HG03097 (cell line): ENCODE results near the gene GALP.
"Not testable (repeated sequence)": the region's sequence is repeated elsewhere in the genome, so short reads cannot be mapped to it uniquely, and the experiment has no call there.

Experiments used
- ATAC-seq: cut with Tn5 transposase; IDR thresholded peaks from one replicate; pipeline ENCODE4 v1.9.1; 2021; ENCODE audit not compliant: unreplicated experiment, low FRiP score

GALP gene

DNA sequence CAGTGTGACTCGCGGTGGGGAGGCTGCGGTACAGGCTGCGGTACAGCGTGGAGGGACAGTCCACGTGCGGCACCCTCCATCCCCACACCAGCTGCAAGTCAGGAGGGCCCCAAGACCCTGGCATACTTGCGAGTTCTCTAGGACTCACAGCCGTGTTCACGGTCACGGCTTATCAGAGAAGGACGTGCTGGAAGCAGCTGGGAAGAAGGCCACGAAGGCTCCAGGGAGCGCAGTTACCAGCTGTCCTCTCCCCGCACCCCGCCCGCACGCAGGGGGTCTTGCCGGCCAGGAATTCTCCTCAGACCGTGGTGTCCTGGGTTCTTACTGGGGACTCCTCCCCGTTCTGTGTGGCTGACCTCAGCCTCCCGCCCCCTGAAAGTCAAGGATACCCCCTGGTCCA lies 28.5 kb upstream of the GALP start:
- no peak for ATAC-seq

DNA sequence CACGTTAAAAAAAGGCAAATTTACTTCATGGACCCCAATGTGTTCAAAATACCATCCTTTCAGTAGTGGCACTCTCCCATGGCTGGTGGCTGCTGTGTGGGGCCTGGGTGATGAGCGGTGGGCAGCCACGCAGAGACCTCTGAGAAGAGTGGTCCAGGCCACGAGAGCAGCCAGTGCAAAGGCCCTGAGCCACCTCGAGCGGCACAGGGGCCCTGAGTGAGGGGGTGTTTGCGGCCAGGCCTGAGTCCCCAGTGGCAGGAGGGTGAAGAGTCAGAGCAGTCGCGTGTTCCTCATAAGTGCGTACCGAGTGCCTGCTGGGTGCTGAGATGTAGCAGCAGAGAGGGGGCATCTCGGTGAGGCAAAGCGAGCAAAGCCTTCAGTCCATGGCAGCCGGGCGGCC lies 27.7 kb upstream of the GALP start:
- no peak for ATAC-seq

DNA sequence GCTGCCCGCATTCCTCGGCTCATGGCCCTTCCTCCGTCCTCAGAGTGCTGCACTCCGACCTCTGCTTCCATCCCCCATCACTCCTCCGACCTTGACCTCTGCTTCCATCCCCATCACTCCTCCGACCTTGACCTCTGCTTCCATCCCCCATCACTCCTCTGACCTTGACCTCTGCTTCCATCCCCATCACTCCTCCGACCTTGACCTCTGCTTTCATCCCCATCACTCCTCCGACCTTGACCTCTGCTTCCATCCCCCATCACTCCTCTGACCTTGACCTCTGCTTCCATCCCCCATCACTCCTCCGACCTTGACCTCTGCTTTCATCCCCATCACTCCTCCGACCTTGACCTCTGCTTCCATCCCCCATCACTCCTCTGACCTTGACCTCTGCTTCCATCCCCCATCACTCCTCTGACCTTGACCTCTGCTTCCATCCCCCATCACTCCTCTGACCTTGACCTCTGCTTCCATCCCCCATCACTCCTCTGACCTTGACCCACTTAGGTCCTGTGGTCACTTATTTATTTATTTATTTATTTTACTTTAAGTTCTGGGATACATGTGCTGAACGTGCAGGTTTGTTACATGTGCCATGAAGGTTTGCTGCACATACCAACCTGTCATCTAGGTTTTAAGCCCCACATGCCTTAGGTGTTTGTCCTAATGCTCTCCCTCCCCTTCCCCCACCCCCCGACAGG lies 26.7 kb upstream of the GALP start:
- not testable (repeated sequence) for ATAC-seq

DNA sequence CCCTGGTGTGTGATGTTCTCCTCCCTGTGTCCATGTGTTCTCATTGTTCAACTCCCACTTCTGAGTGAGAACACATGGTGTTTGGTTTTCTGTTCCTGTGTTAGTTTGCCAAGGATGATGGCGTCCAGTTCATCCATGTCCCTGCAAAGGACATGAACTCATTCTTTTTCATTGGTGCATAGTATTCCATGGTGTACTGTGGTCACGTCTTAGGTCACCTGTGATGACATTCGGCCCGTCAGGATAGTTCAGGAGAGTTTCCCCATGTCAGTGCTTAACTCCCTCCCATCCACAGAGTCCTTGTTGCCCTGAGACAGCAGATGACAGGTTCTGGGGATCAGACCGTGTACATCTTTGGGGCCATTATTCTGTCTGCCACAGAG lies 26.2 kb upstream of the GALP start:
- no peak for ATAC-seq

DNA sequence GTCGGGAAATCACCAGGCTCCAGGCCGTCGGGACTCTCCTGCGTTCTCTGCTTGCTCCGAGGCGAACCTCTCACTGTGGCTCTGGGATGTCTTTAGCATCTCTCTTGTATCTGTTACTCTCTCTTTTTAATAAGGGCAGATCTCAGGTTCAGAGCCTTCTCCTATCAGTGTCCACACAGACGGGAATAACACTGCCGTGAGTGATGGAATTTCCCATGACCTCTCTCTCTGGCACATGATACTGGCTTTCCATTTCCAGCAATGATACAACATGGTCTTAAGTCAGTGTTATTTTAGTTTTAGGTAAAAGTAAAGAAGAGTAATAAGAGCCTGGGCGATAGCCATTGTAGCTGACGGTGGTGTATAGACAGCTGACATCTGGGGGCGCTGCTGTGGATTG lies 25.4 kb upstream of the GALP start:
- ATAC-seq = no peak

DNA sequence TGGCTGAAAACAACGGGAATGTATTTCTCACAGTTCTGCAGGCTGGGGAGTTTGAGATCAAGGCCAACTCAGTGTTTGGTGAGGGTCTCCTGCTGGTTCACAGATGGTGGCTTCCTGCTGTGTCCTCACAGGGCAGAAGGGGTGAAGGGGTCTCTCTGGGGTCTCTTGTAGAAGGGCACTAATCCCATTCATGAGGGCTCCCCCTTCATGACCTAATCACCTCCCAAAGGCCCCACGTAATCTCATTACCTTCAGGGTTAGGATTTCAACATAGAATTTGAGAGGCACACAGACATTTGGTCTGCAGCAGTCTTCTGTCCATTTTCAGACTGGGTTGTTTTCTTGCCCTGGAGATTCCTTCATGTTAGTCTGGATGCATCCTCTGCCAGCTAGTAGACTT lies 23.2 kb upstream of the GALP start:
- ATAC-seq = no peak

DNA sequence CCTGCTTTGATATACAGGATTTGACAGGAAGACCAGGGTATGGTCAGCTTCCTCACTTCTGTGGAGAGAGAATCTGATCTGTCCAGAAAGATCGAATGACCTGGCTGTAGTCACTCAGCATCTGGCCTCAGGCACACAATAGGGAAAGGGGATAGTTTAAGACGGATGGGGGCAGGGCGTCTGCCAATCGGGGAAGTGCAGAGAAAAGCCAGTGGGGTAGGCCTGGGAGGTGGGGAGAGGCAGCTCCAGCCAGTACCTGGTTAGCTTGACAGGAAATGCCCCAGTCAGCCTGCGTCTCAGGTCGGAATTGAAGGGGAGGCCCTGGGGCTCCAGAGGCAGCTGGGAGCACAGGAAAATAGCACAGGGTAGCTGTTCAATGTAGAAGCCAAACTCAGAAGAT lies 22.3 kb upstream of the GALP start:
- no peak for ATAC-seq

DNA sequence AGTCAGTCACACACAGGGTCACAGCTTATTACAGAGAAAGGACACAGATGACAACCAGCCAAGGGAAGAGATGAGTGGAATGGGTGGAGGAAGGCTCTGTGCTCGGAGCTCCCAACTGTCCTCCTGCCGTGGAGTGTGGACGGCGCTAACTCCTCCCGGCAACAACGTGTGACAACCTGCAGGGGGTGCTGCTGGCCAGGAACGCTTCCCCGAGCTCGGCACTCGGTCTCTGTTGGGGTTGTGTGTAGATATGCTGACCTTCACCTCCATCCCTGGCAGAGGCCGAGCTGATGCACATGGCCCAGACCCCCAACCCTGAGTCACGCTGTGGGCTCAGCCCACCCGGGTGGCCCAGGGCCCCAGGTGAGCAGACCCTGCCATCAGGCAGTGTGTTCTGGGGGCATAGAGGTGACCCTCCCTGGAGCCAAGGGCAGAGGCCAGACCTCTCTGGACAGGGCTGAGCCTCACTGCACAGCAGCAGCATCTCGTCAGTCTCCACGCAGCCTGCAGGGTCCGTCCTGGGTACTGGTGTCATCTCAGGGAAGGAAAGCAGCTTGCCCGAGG lies 20.6 kb upstream of the GALP start:
- no peak for ATAC-seq

DNA sequence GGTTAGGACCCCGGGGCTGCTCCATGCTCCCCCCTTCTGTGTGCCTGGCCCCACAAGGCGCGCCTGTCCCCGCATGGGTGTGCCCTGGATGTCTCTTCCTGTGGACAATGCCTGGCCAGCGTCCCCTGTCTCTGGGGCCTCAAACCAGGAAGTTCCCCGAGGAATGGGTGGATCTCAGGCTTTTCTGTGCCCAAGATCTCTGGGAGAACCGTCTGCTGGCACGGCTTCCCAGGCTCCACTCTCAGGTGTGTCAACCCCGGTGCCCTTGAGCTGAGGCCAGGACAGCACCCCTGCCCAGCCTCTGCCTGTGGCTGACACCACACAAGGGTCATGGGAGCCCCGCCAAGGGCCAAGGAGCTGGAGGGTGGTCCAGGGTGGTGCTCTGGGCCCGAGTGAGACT lies 19.0 kb upstream of the GALP start:
- ATAC-seq = no peak

DNA sequence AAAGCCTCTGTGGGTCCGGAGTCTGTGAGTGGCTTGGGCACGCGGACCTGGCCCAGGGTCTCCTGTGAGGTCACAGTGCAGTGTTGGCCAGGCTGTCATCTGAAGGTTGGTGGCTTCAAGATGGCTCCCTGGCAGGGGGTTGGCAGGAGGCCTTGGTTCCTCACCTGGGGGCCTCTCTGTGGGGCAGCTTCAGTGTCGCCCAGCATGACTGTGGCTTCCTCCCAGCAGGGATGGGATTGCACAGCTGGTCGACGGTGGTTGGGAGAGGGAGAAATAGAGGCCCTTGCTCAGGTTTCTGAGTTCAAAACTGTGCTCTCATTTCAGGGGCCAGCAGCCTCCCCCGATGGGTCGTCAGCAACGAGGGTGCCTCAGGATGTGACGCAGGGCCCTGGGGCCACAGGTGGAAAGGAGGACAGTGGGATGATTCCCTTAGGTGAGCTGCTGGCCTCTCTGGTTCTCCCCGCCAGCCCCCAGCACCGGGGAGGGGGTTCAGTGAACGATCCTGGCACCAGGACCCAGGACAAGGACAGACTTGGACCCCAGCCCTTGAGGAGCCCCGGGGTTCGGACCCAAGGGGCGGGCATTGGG lies 17.5 kb upstream of the GALP start:
- no peak for ATAC-seq

DNA sequence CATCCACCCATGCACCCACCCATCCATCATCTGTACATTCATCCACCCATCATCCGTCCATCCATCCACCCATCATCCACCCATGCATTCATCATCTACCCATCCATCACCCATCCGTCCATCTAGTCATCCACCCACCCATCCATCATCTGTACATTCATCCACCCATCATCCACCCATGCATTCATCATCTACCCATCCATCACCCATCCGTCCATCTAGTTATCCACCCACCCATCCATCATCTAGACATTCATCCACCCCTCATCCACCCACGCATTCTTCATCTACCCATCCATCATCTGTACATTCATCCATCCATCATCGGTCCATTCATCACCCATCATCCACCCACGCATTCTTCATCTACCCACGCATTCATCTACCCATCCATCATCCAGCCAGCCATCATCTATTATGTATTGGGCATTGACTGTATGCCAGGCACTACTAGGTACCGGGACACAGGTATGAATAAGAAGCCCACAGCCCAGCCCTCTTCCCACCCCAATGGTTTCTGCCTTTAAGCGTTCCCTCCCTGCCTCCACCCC lies 16.7 kb upstream of the GALP start:
- no peak for ATAC-seq

DNA sequence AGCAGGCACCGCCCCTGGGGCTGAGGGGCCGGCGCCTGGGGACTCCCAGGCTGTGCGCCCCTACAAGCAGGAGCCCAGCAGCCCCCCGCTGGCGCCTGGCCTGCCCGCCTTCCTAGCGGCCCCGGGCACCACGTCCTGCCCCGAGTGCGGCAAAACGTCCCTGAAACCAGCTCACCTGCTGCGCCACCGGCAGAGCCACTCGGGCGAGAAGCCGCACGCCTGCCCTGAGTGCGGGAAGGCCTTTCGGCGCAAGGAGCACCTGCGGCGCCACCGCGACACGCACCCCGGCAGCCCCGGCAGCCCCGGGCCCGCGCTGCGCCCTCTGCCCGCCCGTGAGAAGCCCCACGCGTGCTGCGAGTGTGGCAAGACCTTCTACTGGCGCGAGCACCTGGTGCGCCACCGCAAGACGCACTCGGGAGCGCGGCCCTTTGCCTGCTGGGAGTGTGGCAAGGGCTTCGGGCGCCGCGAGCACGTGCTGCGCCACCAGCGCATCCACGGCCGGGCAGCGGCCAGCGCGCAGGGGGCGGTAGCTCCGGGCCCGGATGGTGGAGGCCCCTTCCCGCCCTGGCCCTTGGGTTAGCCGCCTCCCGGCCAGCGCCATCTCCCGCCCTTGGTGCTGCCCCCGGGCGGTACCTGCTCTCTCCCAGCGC lies 16.1 kb upstream of the GALP start:
- ATAC-seq = no peak

DNA sequence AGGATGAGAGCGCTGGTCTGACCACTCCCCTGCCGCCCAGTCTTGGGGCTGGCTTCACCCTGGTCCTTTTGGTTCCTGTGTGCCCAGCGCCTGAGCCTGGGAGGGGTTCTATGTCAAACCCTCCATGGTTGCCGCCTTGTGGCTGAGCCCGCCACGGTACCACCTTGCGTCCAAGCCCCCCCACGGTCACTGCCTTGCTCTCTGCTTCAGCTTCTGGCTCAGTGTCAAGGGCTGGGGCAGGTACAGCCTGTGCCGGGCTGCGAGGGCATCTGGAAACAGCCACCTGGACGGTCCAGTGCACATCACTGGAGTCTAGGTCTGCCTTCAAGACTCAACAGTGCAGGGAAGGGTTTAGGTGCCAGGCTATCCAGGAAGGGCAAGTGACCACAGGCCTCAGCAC lies 14.3 kb upstream of the GALP start:
- ATAC-seq = no peak

DNA sequence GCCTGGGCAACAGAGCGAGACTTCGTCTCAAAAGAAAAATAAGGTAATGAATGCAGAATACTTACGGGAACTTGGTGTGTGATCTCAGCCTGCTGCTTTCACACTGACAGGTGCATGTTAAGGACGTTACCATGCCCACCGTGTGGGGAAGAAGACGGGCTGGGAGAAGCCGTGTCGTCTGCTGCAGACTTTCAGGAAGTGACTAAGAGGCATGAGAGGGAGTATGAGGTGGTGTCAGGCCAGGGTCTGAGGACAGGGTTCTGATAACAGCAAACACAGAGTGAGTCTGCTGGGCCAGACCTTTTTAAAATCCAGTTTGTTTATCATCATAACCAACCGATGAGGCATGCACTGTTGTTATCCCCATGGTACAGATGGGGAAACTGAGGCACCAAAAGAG lies 13.6 kb upstream of the GALP start:
- no peak for ATAC-seq

DNA sequence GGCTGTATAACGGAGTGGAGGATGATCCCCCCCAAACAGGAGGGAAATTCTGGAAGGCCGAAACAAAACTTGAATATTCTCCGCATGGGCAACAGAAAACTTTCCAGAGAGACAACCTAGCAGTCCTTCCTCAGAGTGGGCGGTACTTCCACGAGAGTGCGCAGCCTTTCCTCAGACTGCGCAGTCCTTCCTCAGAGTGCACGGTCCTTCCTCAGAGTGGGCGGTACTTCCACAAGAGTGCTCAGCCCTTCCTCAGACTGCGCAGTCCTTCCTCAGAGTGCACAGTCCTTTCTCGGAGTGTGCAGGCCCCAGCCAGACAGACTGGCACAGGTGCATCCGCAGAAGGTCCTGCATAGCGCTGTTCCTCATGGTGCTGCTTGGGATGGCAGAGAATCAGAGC lies 12.7 kb upstream of the GALP start:
- no peak for ATAC-seq

DNA sequence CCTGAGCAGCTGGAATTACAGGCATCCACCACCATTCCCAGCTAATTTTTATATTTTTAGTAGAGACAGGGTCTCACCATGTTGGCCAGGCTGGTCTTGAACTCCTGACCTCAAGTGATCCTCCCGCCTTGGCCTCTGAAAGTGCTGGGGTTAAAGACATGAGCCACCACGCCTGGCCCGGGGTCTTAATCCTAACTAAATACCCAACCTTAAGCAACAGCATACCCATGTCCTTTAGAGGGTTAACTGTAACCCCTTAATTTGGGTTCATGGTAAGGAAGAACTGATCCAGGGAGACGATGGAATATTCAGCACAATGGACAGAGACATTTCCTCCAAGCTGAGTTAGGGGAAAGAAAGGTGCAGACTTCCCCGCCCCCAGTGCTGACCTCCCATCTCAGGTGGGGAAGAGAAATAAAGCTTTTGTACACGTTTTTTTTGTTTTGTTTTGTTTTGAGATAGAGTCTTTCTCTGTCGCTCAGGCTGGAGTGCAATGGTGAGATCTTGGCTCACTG lies 8.7 kb upstream of the GALP start:
- ATAC-seq = no peak

DNA sequence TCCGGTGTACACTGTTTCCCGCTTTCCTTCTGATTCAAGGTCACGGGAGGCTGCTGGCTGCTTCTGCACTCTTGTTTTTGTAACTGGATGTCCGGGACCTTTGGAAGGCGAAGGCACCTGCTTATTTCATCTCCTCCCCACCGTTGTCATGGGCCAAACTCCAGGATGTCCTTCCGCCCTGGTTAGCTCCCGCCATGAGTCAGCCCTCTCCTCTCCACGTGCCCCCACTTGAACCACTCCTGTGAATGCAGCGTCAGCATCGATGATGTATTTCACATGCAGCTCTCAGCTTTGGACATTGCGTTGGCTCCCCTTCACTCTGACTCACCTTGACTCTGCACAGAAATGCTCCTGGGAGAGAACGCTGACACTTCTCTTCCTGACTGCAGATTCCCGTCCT lies 5.5 kb upstream of the GALP start:
- no peak for ATAC-seq

DNA sequence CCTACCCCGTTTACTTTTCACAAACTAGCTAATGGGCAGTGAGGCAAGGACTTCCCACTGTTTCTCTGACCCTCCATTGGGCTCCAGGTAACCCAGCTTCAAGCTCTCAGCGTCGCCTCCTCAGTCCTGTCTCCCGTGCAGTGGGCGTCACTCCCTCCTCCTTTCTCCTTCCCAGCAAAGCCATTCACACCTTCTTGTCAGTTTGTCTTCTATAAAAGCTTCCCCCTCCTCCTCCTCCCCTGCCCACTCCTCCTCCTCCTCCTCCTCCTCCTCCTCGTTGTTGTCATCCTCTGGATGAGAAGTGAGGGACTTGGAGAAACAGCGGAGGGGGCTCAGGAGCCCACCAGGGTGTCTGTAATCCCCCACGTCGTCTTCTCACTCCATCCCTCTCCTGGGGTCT lies 1.7 kb upstream of the GALP start:
- no peak for ATAC-seq

DNA sequence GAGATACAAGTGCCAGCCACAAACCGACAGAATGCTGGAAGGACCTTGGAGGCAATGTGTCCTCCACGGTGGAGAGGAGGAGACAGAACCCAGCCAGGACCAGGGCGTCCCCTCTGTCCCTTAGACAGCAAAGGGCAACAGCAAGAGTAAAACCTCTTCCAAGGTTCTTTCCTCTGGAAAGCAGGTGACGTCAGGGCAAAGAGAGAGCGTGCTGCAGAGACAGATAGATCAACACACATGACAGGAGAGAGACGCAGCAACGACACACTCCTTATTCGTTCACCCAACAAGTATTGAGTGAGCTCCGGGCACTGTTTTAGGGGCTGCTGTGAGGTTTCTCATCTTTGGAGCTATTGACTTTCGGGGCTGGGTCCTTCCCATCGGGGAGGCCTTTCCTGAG lies 1.3 kb upstream of the GALP start:
- ATAC-seq = no peak

DNA sequence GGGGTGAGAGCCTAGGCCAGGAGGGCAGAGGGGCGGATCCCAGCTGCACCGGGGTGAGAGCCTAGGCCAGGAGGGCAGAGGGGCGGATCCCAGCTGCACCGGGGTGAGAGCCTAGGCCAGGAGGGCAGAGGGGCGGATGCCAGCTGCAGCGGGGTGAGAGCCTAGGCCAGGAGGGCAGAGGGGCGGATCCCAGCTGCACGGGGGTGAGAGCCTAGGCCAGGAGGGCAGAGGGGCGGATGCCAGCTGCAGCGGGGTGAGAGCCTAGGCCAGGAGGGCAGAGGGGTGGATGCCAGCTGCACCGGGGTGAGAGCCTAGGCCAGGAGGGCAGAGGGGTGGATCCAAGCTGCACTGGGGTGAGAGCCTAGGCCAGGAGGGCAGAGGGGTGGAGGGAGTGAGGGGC lies 502 bp downstream of the GALP start:
- not testable (repeated sequence) for ATAC-seq

DNA sequence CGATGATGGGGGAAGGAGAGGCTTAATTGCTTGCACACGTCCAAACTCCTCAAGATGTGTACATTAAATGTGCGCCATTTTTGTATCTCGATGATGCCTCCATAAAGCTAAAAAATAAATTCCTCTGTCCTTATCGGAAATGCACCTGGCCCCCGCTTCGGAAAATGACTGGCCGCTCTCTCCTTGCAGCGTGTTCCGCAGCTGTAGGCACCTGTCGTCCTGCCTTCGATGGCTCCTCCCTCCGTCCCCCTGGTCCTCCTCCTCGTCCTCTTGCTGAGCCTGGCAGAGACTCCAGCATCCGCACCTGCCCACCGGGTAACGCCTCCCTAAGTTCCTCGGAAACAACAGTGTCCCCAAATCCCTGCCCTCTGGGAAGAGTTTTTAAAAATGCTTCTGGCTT lies 1.1 kb downstream of the GALP start:
- no peak for ATAC-seq
